RCC 7860 (cell line): Measurements from ENCODE around the gene MYH9.
"Not testable (repeated sequence)": the region's sequence is repeated elsewhere in the genome, so short reads cannot be mapped to it uniquely, and the experiment has no call there.

ENCODE experiments used
- DNase-seq: peaks from one replicate; pipeline ENCODE4 v3.0.0-alpha.2; 2015; ENCODE audit warnings: low spot score
- FAIRE-seq: peaks from 2 replicates; lab custom pipeline; 2012; peaks lifted over from hg19 to GRCh38; lab: Jason Lieb, UNC

The MYH9 gene

DNA sequence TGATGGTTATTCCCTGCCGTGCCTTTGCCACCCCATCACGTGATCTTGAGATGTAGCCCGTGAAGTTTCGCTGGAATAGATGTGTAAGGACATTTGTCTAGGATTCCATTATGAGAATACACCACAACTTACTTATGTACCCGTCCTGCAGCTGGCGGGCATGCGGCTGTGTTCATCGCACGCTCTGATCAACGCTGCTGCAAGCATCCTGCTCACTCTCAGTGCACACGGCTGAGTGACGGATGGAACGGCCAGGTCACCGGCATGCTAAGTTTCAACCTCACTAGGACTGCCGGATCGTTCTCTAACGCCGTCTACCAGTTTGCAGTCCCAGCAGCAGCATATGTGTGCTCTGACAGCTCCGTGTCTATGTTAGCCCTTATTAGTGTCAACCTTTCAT lies 90.2 kb downstream of the MYH9 start:
- FAIRE-seq (no peak), DNase-seq (no peak)

DNA sequence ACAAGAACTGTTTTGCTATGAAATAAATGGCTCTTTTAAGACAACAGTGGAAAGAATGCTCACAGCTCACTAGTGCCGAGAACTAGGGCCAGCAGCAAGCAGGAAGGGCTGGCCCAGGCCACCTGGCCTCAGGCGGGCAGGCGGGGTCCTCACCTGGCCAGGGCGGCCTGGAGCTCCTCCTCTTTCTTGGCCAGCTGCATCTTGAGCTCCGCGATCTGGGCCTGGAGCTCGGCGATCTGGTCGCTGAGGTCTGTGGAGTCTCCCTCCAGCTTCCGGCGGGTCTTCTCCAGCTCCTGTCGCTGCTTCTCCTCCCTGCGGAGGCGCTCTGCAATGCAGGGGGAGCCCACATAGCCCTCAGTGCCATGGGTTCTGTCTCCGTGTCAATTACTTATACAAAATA lies 91.1 kb downstream of the MYH9 start:
- FAIRE-seq (no peak), DNase-seq (no peak)

DNA sequence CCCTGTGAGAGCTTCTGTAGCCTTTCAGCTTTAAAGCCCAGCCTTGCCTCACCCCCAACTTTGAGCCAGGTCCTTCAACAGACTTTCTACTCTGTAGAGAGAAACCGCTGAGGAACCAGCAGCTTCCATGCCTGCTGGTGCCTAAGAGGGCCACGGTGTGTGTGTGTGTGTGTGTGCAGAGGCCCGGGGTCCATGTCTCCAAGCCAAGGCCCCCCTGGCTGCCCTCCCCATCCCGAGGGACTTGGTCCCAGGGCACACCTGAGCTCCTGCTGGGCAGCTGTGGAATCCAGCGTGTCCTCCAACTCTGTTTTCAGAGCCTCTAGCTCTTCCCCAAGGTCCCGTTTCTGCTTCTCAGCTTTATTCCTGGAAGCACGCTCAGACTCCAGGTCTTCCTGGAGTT lies 92.5 kb downstream of the MYH9 start:
- FAIRE-seq = no peak
- no peak for DNase-seq

DNA sequence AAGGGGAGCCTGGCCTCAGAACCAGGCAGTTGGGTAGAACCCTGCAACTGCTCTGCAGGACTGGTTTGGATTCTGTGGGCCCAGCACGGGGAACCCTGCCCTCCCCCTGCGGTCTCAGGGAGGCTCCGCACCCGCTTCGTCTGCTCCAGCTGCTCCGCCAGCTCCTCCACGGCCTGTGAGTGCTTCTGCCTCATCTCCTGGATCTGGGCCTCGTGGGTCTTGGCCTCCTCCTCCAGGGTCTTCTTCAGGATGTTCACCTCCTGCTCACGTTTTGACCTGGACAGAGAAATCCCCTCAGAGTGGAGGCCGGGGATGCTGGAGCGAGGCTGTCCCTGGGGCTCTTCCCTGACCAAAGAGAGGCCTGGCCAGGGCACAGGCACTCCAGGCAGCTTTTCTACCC lies 93.0 kb downstream of the MYH9 start:
- no peak for FAIRE-seq

DNA sequence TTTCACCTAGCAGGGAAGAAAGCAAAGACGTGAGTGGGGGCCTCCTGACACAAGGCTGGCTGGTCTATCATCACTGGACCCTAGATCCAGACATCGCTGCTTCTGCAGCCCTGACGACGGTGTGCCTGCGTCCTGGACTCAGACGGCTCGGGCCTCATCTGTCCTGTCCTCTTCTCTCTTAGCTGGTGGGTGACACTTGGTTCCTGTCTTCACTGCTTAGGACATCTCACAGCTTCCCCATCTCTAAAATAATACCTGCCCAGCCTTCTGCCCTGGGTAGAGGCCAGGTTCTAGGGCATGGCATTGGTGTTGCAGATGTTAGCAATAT lies 93.5 kb downstream of the MYH9 start:
- DNase-seq (no peak), FAIRE-seq (no peak)

More for the DNA sequence above, 93.0 kb downstream of the MYH9 start:
- no peak for DNase-seq

DNA sequence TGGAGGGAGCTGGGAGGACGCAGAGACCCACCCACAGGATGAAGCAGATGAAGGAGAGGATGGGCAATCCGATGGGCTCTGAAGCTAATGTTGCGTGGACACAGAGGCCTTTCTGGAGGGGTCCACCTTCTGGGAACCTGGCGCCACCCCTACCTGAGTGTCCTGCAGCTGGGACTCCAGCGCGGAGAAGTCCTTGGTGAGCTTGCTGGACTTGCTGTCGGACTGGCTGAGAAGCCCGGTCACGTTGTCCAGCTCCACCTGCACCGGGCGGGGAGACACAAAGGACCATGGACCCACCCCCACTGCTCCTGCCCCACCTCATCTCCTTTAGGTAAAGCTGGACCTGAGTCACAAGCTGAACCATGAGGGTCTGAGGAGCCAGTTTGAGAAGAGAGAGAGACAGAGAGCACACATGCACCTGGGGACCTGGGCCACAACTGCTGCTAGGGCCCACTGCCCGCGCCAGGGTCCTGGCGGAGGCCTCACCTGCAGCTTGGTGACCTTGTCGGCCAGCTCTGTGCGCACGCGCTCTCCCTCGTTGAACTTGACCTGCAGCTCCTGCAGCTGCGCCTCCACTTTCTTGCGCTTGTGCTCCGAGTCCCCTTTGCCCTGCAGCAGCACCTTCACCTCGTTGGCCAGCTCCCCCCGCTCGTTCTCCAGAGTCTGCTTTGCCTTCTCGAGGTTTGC lies 94.0 kb downstream of the MYH9 start:
- DNase-seq = no peak
- FAIRE-seq = no peak

DNA sequence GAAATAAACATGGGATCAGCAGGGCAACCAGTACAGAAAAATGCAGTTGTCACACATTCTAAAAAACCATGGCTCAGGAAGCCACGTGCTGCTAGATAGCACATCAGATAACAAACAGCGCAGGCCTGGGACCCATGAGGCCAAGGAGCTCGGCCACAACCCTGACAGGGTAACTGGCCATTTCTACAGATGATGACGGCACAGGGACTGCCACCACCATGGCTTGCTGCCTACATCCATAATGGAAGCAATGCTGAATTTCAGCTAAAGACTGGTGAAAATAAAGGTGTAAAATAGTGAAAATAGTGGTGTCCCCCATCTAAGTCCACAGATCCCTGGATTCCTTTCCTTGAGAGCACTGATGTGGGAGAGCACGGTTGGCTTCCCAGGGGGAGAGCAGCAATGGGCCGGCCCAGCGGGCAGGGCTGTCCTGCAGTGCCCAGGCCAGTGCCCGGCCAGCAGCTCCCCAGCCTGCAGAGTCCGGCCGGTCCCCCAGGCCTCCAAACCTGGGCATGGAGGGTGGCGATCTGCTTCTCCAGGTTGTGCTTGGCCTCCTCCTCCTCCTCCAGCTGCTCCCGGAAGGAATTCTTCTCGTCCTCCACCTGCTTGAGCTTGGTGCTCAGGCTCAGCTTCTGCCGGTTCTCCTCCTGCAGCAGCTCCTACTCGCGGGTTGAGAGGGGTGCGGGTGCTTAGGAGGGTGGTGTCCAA lies 94.8 kb downstream of the MYH9 start:
- DNase-seq = no peak
- FAIRE-seq = no peak

DNA sequence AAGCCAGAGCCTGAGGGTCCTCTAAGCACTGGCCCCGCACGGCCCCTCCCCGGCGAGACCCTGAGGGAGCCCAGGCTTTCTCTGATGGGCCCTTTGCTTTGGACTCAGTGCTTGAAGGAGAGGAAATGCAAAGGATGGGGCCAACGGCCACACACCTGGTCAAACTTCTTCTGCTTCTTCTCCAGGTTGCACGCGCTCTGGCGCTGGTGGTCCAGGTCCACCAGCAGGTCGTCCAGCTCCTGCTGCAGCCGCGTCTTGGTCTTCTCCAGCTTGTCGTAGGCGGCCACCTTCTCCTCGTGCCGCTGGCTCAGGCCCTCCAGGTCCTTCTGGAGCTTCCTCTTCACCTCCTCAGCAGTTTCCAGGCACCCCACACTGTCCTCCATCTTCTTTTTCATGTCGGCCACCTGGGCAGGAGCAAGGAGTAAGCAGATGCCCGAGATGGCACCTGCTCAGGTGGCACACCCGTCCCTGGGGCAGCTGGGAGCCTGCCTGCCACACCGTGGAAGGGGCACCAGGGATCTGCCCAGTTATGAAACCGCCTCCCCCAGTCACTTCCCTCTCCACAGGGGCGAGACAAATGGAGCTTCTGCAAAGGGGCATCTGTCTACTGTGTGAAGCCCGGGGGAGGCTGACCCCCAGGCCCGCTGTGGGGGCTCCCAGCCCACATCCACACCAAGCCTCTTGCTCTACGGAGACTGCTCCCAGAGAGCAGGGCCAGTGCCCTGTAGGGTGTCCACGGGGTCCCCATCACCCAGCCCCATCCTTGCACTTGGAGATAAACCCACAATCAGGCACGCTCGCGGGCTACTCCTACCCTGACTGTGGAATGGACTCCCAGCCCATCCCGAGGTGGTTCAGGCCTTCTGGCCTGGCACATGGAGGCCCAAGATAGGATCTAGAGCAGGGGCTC lies 95.7 kb downstream of the MYH9 start:
- FAIRE-seq = no peak

DNA sequence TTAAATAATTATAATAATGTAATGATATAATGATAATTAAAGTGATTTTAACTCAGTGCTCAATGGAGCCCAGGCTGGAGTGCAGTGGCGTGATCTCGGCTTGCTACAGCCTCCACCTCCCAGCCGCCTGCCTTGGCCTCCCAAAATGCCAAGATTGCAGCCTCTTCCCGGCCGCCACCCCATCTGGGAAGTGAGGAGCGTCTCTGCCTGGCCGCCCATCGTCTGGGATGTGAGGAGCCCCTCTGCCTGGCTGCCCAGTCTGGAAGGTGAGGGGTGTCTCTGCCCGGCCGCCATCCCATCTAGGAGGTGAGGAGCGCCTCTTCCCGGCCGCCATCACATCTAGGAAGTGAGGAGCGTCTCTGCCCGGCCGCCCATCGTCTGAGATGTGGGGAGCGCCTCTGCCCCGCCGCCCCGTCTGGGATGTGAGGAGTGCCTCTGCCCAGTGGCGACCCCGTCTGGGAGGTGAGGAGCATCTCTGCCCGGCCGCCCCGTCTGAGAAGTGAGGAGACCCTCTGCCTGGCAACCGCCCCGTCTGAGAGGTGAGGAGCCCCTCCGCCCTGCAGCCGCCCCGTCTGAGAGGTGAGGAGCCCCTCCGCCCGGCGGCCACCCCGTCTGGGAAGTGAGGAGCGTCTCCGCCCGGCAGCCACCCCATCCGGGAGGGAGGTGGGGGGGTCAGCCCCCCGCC lies 97.2 kb downstream of the MYH9 start:
- not testable (repeated sequence) for DNase-seq

More for the DNA sequence above, 95.7 kb downstream of the MYH9 start:
- no peak for DNase-seq

DNA sequence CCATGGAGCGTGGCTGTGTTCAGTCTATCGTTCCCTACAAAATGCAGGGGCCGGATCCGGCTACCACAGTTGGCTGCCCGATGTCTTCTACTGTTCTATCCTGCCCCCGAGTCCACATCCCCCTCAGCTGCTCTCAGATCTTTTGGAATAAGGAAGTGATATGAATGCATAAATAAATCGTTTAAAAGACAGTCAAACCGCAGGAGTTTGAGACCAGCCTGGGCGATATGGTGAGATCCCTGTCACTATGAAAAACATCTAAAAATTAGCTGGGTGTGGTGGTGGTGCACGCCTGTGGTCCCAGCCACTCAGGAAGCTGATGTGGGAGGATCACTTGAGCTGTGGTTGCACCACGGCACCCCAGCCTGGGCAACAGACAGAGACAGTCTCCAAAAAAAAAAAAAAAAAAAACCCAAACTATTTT lies 97.8 kb downstream of the MYH9 start:
- FAIRE-seq, DNase-seq: not testable (repeated sequence)

More for the DNA sequence above, 97.2 kb downstream of the MYH9 start:
- not testable (repeated sequence) for FAIRE-seq

DNA sequence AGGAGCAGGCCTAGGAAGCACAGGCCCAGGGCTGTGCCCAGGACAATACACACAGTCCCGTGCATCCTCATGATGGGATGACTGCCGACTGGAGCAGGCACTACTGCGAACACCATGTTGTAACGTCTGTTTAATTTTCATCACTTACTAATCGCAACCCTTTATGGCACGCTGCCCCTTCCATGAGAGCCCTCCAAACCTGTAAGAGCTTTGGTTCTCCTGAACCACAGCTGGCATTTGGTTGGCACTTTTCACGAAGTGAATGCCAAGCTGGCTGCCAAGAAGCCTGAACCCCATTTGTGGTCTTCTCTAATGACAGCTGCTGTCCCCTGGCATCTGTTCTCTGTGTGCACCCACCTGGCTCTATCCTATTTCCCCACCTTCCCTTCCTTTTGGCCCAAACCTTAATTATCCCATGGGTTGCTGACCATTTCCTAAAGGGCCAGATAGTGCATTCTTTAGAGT lies 98.3 kb downstream of the MYH9 start:
- FAIRE-seq (no peak), DNase-seq (no peak)

DNA sequence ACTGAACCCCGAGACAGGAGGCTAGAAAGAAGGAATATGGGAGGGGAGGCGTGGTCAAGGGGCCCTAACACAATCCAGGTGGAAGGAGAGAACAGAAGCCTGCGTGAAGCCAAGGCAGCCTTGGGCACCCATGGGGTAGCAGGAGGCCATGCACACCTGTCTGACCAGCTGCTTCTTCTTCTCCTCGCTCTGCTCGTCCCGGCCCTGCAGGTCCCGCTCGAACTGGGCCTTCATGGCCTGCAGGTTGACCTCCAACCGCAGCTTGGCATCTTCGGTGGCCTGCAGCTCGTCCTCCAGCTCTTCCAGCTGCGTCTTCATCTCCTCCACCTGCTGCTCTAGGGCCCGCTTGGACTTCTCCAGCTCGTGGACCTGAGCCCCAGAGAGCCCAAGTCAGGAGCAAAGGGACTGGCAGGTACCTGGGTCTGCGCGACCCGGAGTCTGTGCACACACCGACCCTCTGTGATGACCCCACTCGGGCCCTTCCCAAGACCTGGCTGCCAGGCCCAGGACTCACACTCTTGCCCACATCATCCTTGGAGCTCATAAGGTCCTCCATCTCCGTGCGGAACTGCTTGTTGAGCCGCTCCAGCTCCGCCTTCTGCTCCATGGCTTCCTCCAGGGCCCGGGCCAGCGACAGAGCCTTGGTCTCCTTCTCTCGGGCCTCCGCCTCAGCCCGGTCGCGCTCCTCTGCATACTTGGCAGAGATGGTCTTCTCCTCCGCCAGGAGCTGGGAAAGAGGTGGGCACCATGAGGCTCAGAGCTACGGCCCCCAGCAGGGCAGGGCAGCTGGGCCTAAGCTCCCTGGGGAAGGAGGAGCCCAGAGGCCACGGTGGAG lies 99.0 kb downstream of the MYH9 start:
- no peak for FAIRE-seq
- DNase-seq = no peak

DNA sequence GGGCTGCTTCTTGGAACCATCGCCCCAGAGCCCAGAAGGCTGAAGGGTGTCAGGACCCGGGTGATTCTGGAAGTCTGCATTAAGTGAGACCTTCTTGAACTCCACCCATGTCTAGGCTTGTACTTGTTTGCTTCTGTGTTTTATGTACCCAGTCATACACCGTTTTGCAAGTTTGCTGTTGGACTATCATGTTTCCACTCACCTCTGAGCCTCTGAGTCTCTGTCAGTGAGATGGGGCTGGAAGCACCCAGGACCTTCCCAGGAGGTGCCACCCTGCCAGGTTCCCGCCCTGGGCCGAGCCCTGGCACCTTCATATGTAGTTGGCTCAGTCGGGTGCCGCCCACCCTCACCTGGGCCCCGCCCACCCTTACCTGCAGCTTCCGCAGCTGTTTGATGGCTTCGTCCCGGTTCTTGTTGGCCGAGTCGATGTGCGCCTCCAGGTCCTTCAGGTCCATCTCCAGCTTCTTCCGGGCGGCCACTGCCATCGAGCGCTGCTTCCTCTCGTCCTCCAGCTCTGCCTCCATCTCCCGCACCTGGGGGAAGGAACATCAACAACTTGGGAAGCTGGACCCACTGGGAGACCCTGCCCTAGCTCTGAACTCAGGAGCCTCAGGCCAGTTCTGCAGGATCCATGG lies 99.8 kb downstream of the MYH9 start:
- no peak for FAIRE-seq
- no peak for DNase-seq

DNA sequence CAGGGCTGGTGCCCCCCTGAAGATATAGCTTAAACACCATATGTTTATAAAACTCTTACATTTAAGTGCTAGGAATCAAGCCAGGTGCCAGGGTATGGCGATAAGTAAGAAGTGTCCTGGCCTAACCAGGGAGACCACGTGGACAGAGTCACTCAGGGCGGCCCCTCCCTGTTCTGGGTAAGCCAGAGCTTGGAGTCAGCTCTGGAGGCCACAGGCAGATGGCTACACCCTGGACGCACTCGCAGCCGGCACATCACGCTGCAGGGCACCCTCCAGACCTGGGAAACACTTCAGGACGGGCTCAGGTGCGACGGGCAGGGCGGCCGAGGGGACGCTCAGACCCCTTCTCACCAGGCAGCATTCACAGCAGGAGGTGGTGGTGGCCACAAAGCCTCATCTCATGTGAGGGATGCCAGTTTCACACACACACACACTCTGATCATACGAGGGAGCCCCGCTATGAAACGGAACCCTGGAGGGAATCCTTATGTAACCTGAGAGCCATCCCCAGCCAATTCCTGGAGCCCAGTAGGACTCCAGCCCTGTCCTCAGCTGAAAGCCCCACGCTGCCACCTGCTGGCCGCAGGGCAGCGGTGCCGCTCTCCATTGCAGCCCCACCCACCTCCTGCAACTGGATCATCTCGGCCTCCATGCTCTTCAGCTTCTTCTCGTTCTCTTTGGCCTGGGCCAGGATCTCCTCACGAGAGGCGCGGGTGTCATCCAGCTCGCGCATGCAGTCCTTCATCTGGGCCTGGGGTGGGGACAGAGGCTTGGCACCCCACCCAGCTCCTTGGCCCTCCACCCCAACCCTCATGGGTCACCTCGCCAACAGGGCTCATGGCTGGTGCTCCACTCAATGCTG lies 101.4 kb downstream of the MYH9 start:
- FAIRE-seq (no peak), DNase-seq (peak; percentile 56)

DNA sequence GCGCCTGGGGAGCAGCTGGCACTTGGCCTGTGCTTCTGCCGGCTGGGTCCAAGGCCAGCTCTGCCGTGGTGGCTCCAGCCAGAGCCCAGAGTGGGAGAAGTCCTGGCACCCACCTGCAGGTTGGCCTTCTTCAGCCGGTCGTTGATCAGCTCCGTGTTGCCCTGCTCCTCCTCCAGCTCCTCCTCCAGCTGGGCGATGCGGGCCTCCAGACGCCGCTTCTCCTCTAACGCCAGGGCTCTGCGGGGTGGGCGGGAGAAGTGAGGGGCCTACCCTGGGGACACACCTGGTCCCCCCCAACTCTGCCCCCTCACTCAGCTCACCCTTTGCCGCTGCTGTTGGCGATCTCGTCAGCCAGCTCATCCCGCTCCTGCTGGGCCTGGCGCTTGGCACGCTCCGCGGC lies 102.2 kb downstream of the MYH9 start:
- DNase-seq (no peak), FAIRE-seq (no peak)

DNA sequence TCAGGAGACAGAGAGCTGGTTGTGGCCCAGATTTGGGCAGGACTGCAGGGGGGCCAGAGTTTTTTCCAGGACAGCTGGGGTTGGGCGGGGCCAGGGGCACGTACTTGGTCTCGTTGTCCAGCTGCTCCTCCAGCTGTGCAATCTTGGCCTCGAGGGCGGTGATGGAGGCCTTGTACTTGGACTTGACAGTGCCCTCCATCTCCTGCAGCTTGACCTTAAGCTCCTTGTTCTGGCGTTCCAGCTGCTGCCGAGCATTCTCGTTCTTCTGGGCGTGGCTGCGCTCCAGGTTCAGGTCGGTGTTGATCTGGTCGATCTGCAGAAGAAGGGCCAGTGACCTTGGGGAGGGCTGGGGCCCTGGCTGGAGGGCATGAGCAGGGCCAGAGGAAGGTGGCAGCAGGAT lies 102.8 kb downstream of the MYH9 start:
- FAIRE-seq = no peak

DNA sequence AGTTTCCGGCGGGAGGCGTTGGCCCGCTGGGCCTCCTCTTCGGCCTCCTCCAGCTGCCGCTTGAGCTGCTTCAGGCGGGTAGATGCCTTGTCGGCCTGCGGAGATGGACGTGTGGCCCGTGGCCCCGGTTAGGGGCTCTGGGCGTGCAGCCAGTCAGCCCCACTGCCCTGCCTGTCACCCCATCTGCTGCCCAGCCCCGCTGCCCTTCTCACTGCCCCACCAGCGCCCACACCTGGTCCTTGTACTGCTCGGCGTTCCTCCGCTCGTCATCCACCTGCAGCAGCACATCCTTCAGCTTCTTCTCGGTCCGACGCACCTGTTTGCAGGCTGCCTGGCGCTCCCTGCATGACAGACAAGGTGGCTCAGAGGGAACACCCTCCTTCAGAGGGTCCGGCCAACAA lies 103.6 kb downstream of the MYH9 start:
- no peak for DNase-seq
- no peak for FAIRE-seq

More for the DNA sequence above, 102.8 kb downstream of the MYH9 start:
- DNase-seq = no peak

DNA sequence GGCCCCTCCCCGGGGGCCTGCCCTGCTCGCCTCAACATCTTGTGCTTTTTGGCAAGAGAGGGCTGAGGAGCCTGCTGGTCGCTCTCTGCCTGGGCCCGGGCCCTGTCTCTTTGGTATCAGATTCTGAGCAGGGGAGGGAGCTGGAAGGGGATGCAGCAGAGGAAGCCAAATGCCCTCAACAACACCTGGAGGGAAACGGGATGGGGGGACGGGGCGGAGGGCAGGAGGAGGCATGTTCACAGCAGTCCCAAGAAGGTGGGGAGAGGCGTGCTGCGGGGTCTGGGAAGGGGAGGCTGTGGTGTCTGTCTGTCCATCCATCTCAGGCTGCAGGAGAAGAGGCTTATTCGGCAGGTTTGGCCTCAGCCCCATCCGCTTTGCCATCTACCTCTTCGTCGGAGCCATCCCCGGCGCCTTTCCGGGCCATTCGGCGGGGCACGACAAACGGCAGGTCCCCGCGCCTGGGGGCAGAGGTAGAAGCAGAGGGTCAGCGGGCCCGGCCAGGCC lies 105.4 kb downstream of the MYH9 start:
- FAIRE-seq (no peak), DNase-seq (no peak)
